Measurements from ENCODE around the gene DLG1. TPM values are rescaled to one million over a fixed set of nuclear protein-coding genes. Genes with fewer than 3 reads are reported as not detected.

The DLG1 gene
- total and polyA plus RNA-seq, 2 experiments from 2014 or later, result 54.8 to 128 TPM

DNA sequence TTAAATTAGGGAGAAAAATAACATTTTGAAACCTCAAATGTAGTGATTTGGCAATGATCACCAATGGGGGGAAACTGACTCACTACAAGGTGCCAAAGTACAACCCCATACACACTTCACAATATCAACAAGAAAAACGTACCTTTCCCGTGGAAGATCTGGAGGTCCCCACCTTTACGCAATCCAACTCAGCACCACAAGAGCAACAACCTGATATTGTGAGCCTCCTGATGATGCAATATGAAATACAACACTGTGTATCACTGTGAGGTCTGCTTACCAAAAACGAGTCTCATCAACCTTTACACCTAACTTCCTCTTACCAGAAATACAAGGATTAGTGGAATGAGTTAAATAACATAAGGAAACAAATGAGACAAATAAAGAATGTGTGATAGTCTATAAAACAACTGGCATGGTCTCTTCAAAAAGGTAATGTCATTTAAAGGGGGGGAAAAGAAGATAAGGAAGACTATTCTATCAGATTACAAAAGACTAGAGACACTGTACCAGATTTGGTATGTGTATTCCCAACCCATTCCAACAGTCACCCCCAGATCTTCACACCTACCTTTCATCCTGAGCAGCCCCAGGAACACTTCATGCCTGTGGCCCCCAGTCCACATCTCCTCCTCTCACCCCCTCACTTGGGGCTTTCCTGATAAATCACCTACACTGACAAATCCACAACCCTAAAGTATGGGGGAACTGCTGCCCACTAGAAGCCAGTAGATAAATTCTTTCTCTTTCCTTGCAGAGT, 27.7 kb downstream of the DLG1 start:
- peaks cover 98% of the 10 kb centered on the region for H3K79me2 ChIP-seq
- TF ChIP-seq EZH2phosphoT487 (IDR thresholded peaks at IDR 0.05; ENCODE audit: low read depth, severe bottlenecking, unreplicated experiment) (no peak), CTCF (IDR thresholded peaks at IDR 0.05; ENCODE audit: poor library complexity) (no peak), EZH2 (IDR thresholded peaks at IDR 0.05; ENCODE audit: borderline replicate concordance) (no peak)
- peaks cover 63% of the 10 kb centered on the region for H4K20me1 ChIP-seq (ENCODE audit: insufficient read depth, poor library complexity, severe bottlenecking)
- no peak for DNase-seq (ENCODE audit: low spot score)
- no peaks in the 10 kb centered on the region for H3K36me3 ChIP-seq (replicated peaks; ENCODE audit: insufficient read depth, low read depth)
- H3K4me3 ChIP-seq, result no peak overlapping the region
- no peaks in the 10 kb centered on the region for H3K9me2 ChIP-seq (replicated peaks; ENCODE audit: insufficient read depth)
- H2AFZ ChIP-seq, result no peak overlapping the region
- no peaks in the 10 kb centered on the region for H3K27me3 ChIP-seq
- H3K4me1 ChIP-seq (ENCODE audit: insufficient read depth), result no peaks in the 10 kb centered on the region
- no peak overlapping the region for H3K4me2 ChIP-seq
- 59% methylated on average over 4 of the region's 4 CpGs for WGBS (ENCODE audit: low lambda C conversion rate, missing lambda C conversion rate)
- no peaks in the 10 kb centered on the region for H3K9me3 ChIP-seq (ENCODE audit: low read depth)
- no peak overlapping the region for H3K27ac ChIP-seq

GRCh38 chr3:197269024-197269423, 29.4 kb downstream of the DLG1 start:
- DNase-seq (ENCODE audit: low spot score), result no peak
- no peaks in the 10 kb centered on the region for H3K9me3 ChIP-seq (ENCODE audit: low read depth)
- no peaks in the 10 kb centered on the region for H3K9me2 ChIP-seq (replicated peaks; ENCODE audit: insufficient read depth)
- H3K4me2 ChIP-seq, result no peak overlapping the region
- no peaks in the 10 kb centered on the region for H3K36me3 ChIP-seq (replicated peaks; ENCODE audit: insufficient read depth, low read depth)
- no peak overlapping the region for H3K27ac ChIP-seq
- H3K79me2 ChIP-seq, result peaks cover 98% of the 10 kb centered on the region
- H3K27me3 ChIP-seq, result no peaks in the 10 kb centered on the region
- no peak overlapping the region for H3K4me3 ChIP-seq
- H2AFZ ChIP-seq, result no peak overlapping the region
- TF ChIP-seq EZH2 (IDR thresholded peaks at IDR 0.05; ENCODE audit: borderline replicate concordance) (no peak), EZH2phosphoT487 (IDR thresholded peaks at IDR 0.05; ENCODE audit: low read depth, severe bottlenecking, unreplicated experiment) (no peak), CTCF (IDR thresholded peaks at IDR 0.05; ENCODE audit: poor library complexity) (no peak)
- WGBS (ENCODE audit: low lambda C conversion rate, missing lambda C conversion rate), result 85% methylated on average over 3 of the region's 3 CpGs
- H4K20me1 ChIP-seq (ENCODE audit: insufficient read depth, poor library complexity, severe bottlenecking), result peaks cover 59% of the 10 kb centered on the region
- H3K4me1 ChIP-seq (ENCODE audit: insufficient read depth), result no peaks in the 10 kb centered on the region

GRCh38 chr3:197268294-197268693, 30.1 kb downstream of the DLG1 start:
- Histone ChIP-seq H3K79me2 (peaks cover 97% of the 10 kb centered on the region), H4K20me1 (ENCODE audit: insufficient read depth, poor library complexity, severe bottlenecking) (peaks cover 53% of the 10 kb centered on the region), H3K36me3 (replicated peaks; ENCODE audit: insufficient read depth, low read depth) (no peaks in the 10 kb centered on the region), H3K9me2 (replicated peaks; ENCODE audit: insufficient read depth) (no peaks in the 10 kb centered on the region), H3K27me3 (no peaks in the 10 kb centered on the region), H3K4me2 (no peak overlapping the region), H2AFZ (no peak overlapping the region), H3K4me1 (ENCODE audit: insufficient read depth) (no peaks in the 10 kb centered on the region), H3K4me3 (no peak overlapping the region), H3K27ac (no peak overlapping the region), H3K9me3 (ENCODE audit: low read depth) (no peaks in the 10 kb centered on the region)
- no peak for DNase-seq (ENCODE audit: low spot score)
- WGBS (ENCODE audit: low lambda C conversion rate, missing lambda C conversion rate), result 85% methylated on average over 4 of the region's 4 CpGs
- TF ChIP-seq EZH2 (IDR thresholded peaks at IDR 0.05; ENCODE audit: borderline replicate concordance), result no peak
- no peak for TF ChIP-seq EZH2phosphoT487 (IDR thresholded peaks at IDR 0.05; ENCODE audit: low read depth, severe bottlenecking, unreplicated experiment)
- no peak for TF ChIP-seq CTCF (IDR thresholded peaks at IDR 0.05; ENCODE audit: poor library complexity)
